OCI-LY3 (cell line): ENCODE data around the gene NOCT.

ENCODE experiments used
- H2AFZ ChIP-seq: fragments of 200-600, 300-600 bp; shearing (Covaris generic); 2 replicates; pipeline ENCODE4 v1.6.0; 2014; ENCODE audit warnings: antibody characterized with exemption, low read depth, low read length
- H3K27ac ChIP-seq: fragments of 200-600, 300-600 bp; sonication (generic); 2 replicates; pipeline ENCODE4 v1.5.1; 2014; ENCODE audit warnings: mild to moderate bottlenecking, low read length, moderate library complexity, mixed read lengths
- H3K27me3 ChIP-seq: fragments of 200-600, 300-600 bp; sonication (generic); 2 replicates; pipeline ENCODE4 v1.6.1; 2014; ENCODE audit warnings: low read depth, low read length, mixed read lengths
- H3K36me3 ChIP-seq: fragments of 200-600, 300-600 bp; sonication (generic); replicated peaks from 2 replicates; pipeline ENCODE3; 2014; ENCODE audit warnings: low read depth, low read length, mixed read lengths
- H3K4me1 ChIP-seq: fragments of 300-600, 200-600 bp; sonication (generic); 2 replicates; pipeline ENCODE4 v1.6.1; 2014; ENCODE audit warnings: low read length, mixed read lengths
- H3K4me2 ChIP-seq: fragments of 200-600, 300-600 bp; sonication (generic); 2 replicates; pipeline ENCODE4 v1.6.1; 2014; ENCODE audit warnings: low read length, mixed read lengths
- H3K4me3 ChIP-seq: fragments of 300-600, 200-600 bp; sonication (generic); 2 replicates; pipeline ENCODE4 v1.5.1; 2014; ENCODE audit warnings: antibody characterized with exemption, mild to moderate bottlenecking, low read length, moderate library complexity
- H3K79me2 ChIP-seq: fragments of 300-600, 200-600 bp; shearing (Covaris generic); 2 replicates; pipeline ENCODE4 v1.6.1; 2014; ENCODE audit warnings: mild to moderate bottlenecking, low read length, mixed read lengths
- H3K9ac ChIP-seq: fragments of 300-600, 200-600 bp; shearing (Covaris generic); 2 replicates; pipeline ENCODE4 v1.6.0; 2014; ENCODE audit warnings: mild to moderate bottlenecking, low read length, moderate library complexity
- H3K9me3 ChIP-seq: fragments of 200-600, 300-600 bp; shearing (Covaris generic); 2 replicates; pipeline ENCODE4 v1.6.1; 2014; ENCODE audit warnings: low read length, mixed read lengths; ENCODE audit not compliant: insufficient read depth
- H4K20me1 ChIP-seq: fragments of 200-600, 300-600 bp; sonication (generic); 2 replicates; pipeline ENCODE4 v1.6.1; 2016; ENCODE audit warnings: low read length, mixed read lengths; ENCODE audit not compliant: insufficient read depth
- EZH2phosphoT487 ChIP-seq: fragments of 200-600 bp; shearing (Covaris generic); IDR thresholded peaks from 2 replicates; pipeline ENCODE4 v1.6.1; 2018; ENCODE audit warnings: antibody characterized with exemption, mixed run types, low read depth
- TF ChIP-seq, protein P1 (sequence below): fragments of 200-600, 300-600 bp; sonication (generic); IDR thresholded peaks from 2 replicates; pipeline ENCODE4 v1.5.1; 2014; ENCODE audit warnings: antibody characterized with exemption, low read length, low read depth

The NOCT gene

GRCh38 chr4:139015269-139015947 is at the start of gene NOCT:
NOCT (plus strand) TSS chr4:139015781; CDS start chr4:139015982, 201 bp downstream.
- peak within 1 kb of the TSS; percentile 77 for H2AFZ ChIP-seq
- peak within 1 kb of the TSS; percentile 83 for H3K9ac ChIP-seq
- H3K27ac ChIP-seq, result peak within 1 kb of the TSS; percentile 66
- H3K27me3 ChIP-seq, result no peaks in the 10 kb centered on the region
- H3K4me2 ChIP-seq, result peak within 1 kb of the TSS; percentile 89
- H3K4me3 ChIP-seq, result peak within 1 kb of the TSS; percentile 80
- TF ChIP-seq, protein P1, sequence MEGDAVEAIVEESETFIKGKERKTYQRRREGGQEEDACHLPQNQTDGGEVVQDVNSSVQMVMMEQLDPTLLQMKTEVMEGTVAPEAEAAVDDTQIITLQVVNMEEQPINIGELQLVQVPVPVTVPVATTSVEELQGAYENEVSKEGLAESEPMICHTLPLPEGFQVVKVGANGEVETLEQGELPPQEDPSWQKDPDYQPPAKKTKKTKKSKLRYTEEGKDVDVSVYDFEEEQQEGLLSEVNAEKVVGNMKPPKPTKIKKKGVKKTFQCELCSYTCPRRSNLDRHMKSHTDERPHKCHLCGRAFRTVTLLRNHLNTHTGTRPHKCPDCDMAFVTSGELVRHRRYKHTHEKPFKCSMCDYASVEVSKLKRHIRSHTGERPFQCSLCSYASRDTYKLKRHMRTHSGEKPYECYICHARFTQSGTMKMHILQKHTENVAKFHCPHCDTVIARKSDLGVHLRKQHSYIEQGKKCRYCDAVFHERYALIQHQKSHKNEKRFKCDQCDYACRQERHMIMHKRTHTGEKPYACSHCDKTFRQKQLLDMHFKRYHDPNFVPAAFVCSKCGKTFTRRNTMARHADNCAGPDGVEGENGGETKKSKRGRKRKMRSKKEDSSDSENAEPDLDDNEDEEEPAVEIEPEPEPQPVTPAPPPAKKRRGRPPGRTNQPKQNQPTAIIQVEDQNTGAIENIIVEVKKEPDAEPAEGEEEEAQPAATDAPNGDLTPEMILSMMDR, result no peak
- no peak for TF ChIP-seq EZH2phosphoT487
- H3K79me2 ChIP-seq, result peaks cover 48% of the 10 kb centered on the region
- H3K36me3 ChIP-seq, result peaks cover 15% of the 10 kb centered on the region
- H4K20me1 ChIP-seq, result peaks cover 26% of the 10 kb centered on the region
- no peaks in the 10 kb centered on the region for H3K9me3 ChIP-seq
- peaks cover 25% of the 10 kb centered on the region for H3K4me1 ChIP-seq

DNA sequence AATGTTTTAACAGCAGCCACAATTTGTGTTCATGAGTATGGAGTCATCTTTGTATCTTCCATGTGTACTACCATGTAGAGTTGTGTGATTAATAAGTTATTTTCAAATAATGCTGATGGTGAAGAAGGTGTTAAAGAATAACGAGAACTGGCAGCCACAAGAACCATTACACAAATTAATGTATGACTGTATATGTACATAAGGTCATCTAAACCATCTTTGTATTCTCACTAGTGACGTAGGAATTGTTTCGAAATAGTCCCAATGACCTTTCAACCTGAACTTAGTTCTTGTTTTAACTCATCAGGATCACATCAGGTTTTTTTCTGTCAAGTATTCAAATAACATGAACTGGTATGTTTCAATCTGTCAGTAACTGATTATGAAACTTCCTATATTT is 48.3 kb upstream of the NOCT start:
- H4K20me1 ChIP-seq, result no peaks in the 10 kb centered on the region
- H3K9me3 ChIP-seq, result no peaks in the 10 kb centered on the region
- H3K27me3 ChIP-seq, result peaks cover 14% of the 10 kb centered on the region
- no peak overlapping the region for H3K9ac ChIP-seq
- no peak overlapping the region for H2AFZ ChIP-seq
- H3K4me2 ChIP-seq, result peak overlapping the region; percentile 57
- no peaks in the 10 kb centered on the region for H3K36me3 ChIP-seq
- 0 out of 2 replicates have a peak overlapping the region, but pooled peaks have one; percentile 10 for H3K27ac ChIP-seq
- TF ChIP-seq, protein P1, result no peak
- TF ChIP-seq EZH2phosphoT487, result 0 out of 2 replicates have a peak, but pooled peaks have one; percentile 27
- H3K4me3 ChIP-seq, result peak overlapping the region; percentile 21
- no peaks in the 10 kb centered on the region for H3K79me2 ChIP-seq
- peaks cover 27% of the 10 kb centered on the region for H3K4me1 ChIP-seq

- no peaks in the 10 kb centered on the region for H4K20me1 ChIP-seq
- H3K9me3 ChIP-seq, result no peaks in the 10 kb centered on the region
- no peak for TF ChIP-seq EZH2phosphoT487
- TF ChIP-seq, protein P1, result no peak
- H3K79me2 ChIP-seq, result no peaks in the 10 kb centered on the region
- no peak overlapping the region for H3K9ac ChIP-seq
- H3K4me1 ChIP-seq, result peaks cover 36% of the 10 kb centered on the region
- peak overlapping the region; percentile 12; the same call in 1 of the 2 replicates for H2AFZ ChIP-seq
- H3K4me2 ChIP-seq, result peak overlapping the region; percentile 31
- H3K27ac ChIP-seq, result no peak overlapping the region
- no peaks in the 10 kb centered on the region for H3K36me3 ChIP-seq
- 0 out of 2 replicates have a peak overlapping the region, but pooled peaks have one; percentile 4 for H3K4me3 ChIP-seq
- peaks cover 16% of the 10 kb centered on the region; the same call in 1 of the 2 replicates for H3K27me3 ChIP-seq
Measured at GRCh38 chr4:138972956-138973801, 42.4 kb upstream of the NOCT start.

DNA sequence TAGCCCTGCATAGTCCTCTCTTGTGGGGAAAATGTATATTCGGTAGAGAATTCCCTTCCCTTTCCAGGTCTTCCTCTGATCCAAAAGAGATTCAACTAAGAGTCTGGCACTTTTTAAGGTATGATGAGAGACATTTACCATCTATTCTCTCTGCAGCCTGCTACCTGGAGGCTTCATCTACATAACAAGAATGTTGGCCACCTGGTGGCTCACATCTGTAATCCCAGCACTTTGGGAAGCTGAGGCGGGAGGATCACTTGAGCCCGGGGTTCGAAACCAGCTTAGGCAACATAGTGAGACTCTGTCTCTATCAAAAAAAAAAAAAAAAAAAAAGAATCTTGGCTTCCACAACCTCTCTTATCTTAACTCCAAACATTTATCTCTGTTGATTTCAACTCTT is 40.4 kb upstream of the NOCT start:
- no peak overlapping the region for H3K9ac ChIP-seq
- H3K4me3 ChIP-seq, result no peak overlapping the region

More for the DNA sequence above, 40.4 kb upstream of the NOCT start:
- no peaks in the 10 kb centered on the region for H3K79me2 ChIP-seq
- peaks cover 40% of the 10 kb centered on the region for H3K4me1 ChIP-seq
- no peak overlapping the region for H3K4me2 ChIP-seq
- no peaks in the 10 kb centered on the region for H3K36me3 ChIP-seq
- H3K9me3 ChIP-seq, result no peaks in the 10 kb centered on the region
- H4K20me1 ChIP-seq, result no peaks in the 10 kb centered on the region
- H3K27me3 ChIP-seq, result peaks cover 10% of the 10 kb centered on the region; the same call in 1 of the 2 replicates
- TF ChIP-seq EZH2phosphoT487, result no peak
- TF ChIP-seq, protein P1, result peak; percentile 18; the same call in 1 of the 2 replicates
- no peak overlapping the region for H3K27ac ChIP-seq
- H2AFZ ChIP-seq, result no peak overlapping the region
